CD4-positive, alpha-beta T cell (primary cell): ENCODE measurements around the gene PMPCB. TPM values are rescaled to one million over a fixed set of nuclear protein-coding genes. Genes with fewer than 3 reads are reported as not detected.

ENCODE experiments used
- ATAC-seq: fragments of 200-7000 bp; cut with Tn5 transposase; one replicate; pipeline ENCODE4 v1.10.0; 2022; ENCODE audit warnings: mild to moderate bottlenecking; ENCODE audit not compliant: poor library complexity
- CTCF ChIA-PET: fragments of 350-600 bp; sonication (Branson Sonifier 250); formaldehyde crosslinking; loops from one replicate; lab custom pipeline; 2021; ENCODE audit warnings: antibody characterized with exemption, inconsistent platforms; lab: Charles Lee
- POLR2A ChIA-PET: fragments of 350-600 bp; sonication (Branson Sonifier 250); formaldehyde crosslinking; loops from one replicate; lab custom pipeline; 2021; ENCODE audit warnings: antibody characterized with exemption, inconsistent platforms; lab: Charles Lee
- DNase-seq, 14 experiments: peaks; one replicate each; pipeline ENCODE4 v3.0.0-alpha.2; 2013 to 2020; ENCODE audit warnings: mixed read lengths in 2 of 14
- H3K27ac ChIP-seq, 2 donors: one replicate each; pipeline versions ENCODE4 v1.5.1 to v1.7.0; 2013; ENCODE audit warnings: low read length in 2 of 2, low read depth in 1 of 2, mild to moderate bottlenecking in 1 of 2
- H3K27me3 ChIP-seq, 2 experiments: 1 replicate in 1 of 2; 2 replicates in 1 of 2; pipeline versions ENCODE4 v1.6.1 to v1.7.0; 2013; ENCODE audit warnings: low read length in 2 of 2, control low read depth in 1 of 2, mild to moderate bottlenecking in 1 of 2, moderate library complexity in 1 of 2; ENCODE audit not compliant: insufficient read depth in 2 of 2, control insufficient read depth in 1 of 2
- H3K36me3 ChIP-seq: one replicate; pipeline ENCODE4 v1.6.1; 2013; ENCODE audit warnings: low read length, control low read depth; ENCODE audit not compliant: insufficient read depth
- H3K4me1 ChIP-seq: one replicate; pipeline ENCODE4 v1.6.1; 2013; ENCODE audit warnings: low read length, control low read depth; ENCODE audit not compliant: insufficient read depth
- H3K4me3 ChIP-seq: one replicate; pipeline ENCODE4 v1.5.1; 2013; ENCODE audit warnings: mild to moderate bottlenecking, low read length, moderate library complexity
- H3K9me3 ChIP-seq, 2 experiments: 1 replicate in 1 of 2; 2 replicates in 1 of 2; pipeline versions ENCODE4 v1.6.1 to v1.7.0; 2013; ENCODE audit warnings: low read length in 2 of 2, mild to moderate bottlenecking in 2 of 2, control low read depth in 1 of 2, moderate library complexity in 1 of 2; ENCODE audit not compliant: control insufficient read depth in 1 of 2, insufficient read depth in 1 of 2
- H3K27ac Mint-ChIP-seq: one replicate; pipeline ENCODE4 v1.8.0; 2020; ENCODE audit warnings: mixed read lengths
- H3K27me3 Mint-ChIP-seq: one replicate; pipeline ENCODE4 v1.8.0; 2021; ENCODE audit warnings: mixed read lengths
- H3K36me3 Mint-ChIP-seq: one replicate; pipeline ENCODE4 v1.8.0; 2021; ENCODE audit warnings: low read depth, mixed read lengths
- H3K4me1 Mint-ChIP-seq: one replicate; pipeline ENCODE4 v1.8.0; 2021; ENCODE audit warnings: low read depth, mixed read lengths
- H3K4me3 Mint-ChIP-seq: one replicate; pipeline ENCODE4 v1.8.0; 2020; ENCODE audit warnings: mild to moderate bottlenecking, mixed read lengths
- H3K9me3 Mint-ChIP-seq: one replicate; pipeline ENCODE4 v1.8.0; 2020; ENCODE audit warnings: mixed read lengths
- intact Hi-C, 2 experiments: fragments of 100-400 bp; cut with DNase I in 1 of 2; cut with micrococcal nuclease in 1 of 2; formaldehyde crosslinking; loops; one replicate each; pipeline versions ENCODE4 v1.15.1 to v1.9.0; 2023 to 2025; cut with DNase I, micrococcal nuclease
- total RNA-seq, 174 experiments: library from RNA in 2 of 174; stranded (reverse) in 2 of 174; gene quantifications; one replicate each; pipeline ENCODE4 v1.2.3 and lab custom pipeline; 2021 to 2026
- TF ChIP-seq, protein P1 (sequence below): fragments of 200-600 bp; IDR thresholded peaks from one replicate; pipeline ENCODE4 v1.8.0; 2022; ENCODE audit warnings: antibody characterized with exemption, mild to moderate bottlenecking

The PMPCB gene
- total RNA-seq, 2 experiments from 2014 or later: 101 to 103 TPM

DNA sequence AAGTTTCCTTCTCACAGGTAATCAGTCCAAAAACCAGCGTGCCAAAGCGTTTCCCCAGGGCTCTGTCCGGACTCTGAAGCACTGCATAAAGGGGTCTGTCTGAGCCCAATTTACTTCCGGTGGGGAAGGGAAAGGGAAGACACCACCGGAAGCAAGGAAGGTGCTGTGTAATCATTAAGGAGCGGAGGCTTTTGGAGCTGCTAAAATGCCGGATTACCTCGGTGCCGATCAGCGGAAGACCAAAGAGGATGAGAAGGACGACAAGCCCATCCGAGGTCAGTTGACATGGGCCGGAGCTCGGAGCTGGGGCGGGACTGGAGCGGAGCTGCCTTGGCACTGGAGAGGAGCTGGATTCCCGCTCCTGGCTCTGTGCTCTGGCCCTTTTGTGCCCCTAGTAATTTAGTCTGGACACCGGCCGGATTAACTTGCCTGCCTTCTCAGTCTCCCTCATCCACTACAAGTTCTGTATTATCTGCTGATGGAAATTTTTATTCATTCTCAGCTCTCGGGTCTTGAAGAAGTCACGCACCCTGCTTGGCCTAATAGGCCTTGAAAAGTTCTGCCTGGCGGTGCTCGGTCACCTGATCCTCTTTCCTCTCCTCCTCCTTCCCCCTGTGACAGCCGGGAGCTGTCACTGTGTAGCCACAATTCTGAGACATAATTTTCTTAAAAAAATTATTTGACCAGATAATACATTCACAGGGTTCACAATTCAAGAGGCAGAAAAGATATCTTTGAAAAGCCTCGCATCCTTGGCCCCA lies 50.5 kb downstream of the PMPCB start, which contains the start of gene PSMC2:
Gene PSMC2 (plus strand): TSS at position 137 of the 761 bp plus-strand sequence. CDS start 69 bp downstream, at position 206.
- TF ChIP-seq, protein P1, sequence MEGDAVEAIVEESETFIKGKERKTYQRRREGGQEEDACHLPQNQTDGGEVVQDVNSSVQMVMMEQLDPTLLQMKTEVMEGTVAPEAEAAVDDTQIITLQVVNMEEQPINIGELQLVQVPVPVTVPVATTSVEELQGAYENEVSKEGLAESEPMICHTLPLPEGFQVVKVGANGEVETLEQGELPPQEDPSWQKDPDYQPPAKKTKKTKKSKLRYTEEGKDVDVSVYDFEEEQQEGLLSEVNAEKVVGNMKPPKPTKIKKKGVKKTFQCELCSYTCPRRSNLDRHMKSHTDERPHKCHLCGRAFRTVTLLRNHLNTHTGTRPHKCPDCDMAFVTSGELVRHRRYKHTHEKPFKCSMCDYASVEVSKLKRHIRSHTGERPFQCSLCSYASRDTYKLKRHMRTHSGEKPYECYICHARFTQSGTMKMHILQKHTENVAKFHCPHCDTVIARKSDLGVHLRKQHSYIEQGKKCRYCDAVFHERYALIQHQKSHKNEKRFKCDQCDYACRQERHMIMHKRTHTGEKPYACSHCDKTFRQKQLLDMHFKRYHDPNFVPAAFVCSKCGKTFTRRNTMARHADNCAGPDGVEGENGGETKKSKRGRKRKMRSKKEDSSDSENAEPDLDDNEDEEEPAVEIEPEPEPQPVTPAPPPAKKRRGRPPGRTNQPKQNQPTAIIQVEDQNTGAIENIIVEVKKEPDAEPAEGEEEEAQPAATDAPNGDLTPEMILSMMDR: no peak
- Mint-ChIP-seq H3K9me3 (no peaks in the 10 kb centered on the region), H3K4me1 (peaks cover 78% of the 10 kb centered on the region), H3K27ac (peak within 1 kb of the TSS; percentile 96), H3K4me3 (peak within 1 kb of the TSS; percentile 100), H3K36me3 (peaks cover 48% of the 10 kb centered on the region), H3K27me3 (no peaks in the 10 kb centered on the region)
- Histone ChIP-seq H3K9me3 (no peaks in the 10 kb centered on the region), H3K4me1 (peaks cover 47% of the 10 kb centered on the region), H3K36me3 (peaks cover 19% of the 10 kb centered on the region), H3K4me3 (peak within 1 kb of the TSS; percentile 96), H3K27ac (peak within 1 kb of the TSS; percentile 81 to 92), H3K27me3 (no peaks in the 10 kb centered on the region)
- ATAC-seq (peak; percentile 55), DNase-seq (peak; percentile 69 to 93 (median 74))
- intact Hi-C loops: loop anchor here in 1 of 2 experiments (1.0 kb wide), 1 partner anchor 50 kb away; the partner anchor contains the start of gene PMPCB
- CTCF ChIA-PET: interaction anchor here (0.6 to 1.5 kb wide), 2 partner anchors 50 to 1571 kb away, joined by 3 to 4 read pairs; partner anchors contain the start of gene PMPCB
- POLR2A ChIA-PET: interaction anchor here (0.7 to 1.4 kb wide), 11 partner anchors 9 to 1595 kb away, joined by 3 to 7 read pairs (median 4); partner anchors contain the start of genes ARMC10, FBXL13, NAPEPLD and PMPCB

DNA sequence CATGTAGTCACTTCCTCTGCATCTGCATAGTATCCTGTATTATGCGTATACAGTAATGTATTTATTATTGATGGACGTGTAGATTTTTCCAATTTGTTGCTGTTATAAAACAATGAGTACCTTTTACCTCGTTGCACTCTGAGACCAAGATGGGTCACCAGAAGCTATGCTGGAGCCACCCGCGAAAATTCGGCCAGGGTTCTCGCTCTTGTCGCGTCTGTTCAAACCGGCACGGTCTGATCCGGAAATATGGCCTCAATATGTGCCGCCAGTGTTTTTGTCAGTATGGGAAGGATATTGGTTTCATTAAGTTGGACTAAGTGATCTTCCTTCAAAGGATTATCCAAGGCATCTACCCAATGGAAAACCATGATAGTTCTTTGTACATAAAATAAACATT lies 51.2 kb downstream of the PMPCB start:
- intact Hi-C loops: no loop called here
- TF ChIP-seq, protein P1: no peak
- DNase-seq (peak in 3 of 14 experiments; percentile 5 to 17 (median 16)), ATAC-seq (no peak)
- Histone ChIP-seq H3K36me3 (peaks cover 26% of the 10 kb centered on the region), H3K27ac (no peak overlapping the region), H3K27me3 (no peaks in the 10 kb centered on the region), H3K4me3 (peak overlapping the region; percentile 96), H3K9me3 (no peaks in the 10 kb centered on the region), H3K4me1 (peaks cover 41% of the 10 kb centered on the region)
- Mint-ChIP-seq H3K27ac (peak overlapping the region; percentile 96), H3K4me3 (peak overlapping the region; percentile 100), H3K4me1 (peaks cover 77% of the 10 kb centered on the region), H3K36me3 (peaks cover 55% of the 10 kb centered on the region), H3K9me3 (no peaks in the 10 kb centered on the region), H3K27me3 (no peaks in the 10 kb centered on the region)
- CTCF ChIA-PET: no interaction called here
- POLR2A ChIA-PET: interaction anchor here (1.1 to 1.3 kb wide), 4 partner anchors 36 to 1594 kb away, joined by 3 to 7 read pairs (median 4); partner anchors contain the start of genes ARMC10, FBXL13 and PMPCB

GRCh38 chr7:103348959-103349358 lies 51.7 kb downstream of the PMPCB start:
- intact Hi-C loops: no loop called here
- no peak for DNase-seq
- CTCF ChIA-PET: no interaction called here
- peak overlapping the region; percentile 96 for H3K27ac Mint-ChIP-seq
- H3K4me1 Mint-ChIP-seq: peaks cover 72% of the 10 kb centered on the region
- H3K36me3 Mint-ChIP-seq: peaks cover 55% of the 10 kb centered on the region
- no peaks in the 10 kb centered on the region for H3K9me3 ChIP-seq
- no peaks in the 10 kb centered on the region for H3K27me3 Mint-ChIP-seq
- no peak overlapping the region for H3K27ac ChIP-seq
- POLR2A ChIA-PET: interaction anchor here (1.1 kb wide), 1 partner anchor 1594 kb away, joined by 3 read pairs; no protein-coding TSS in a partner anchor
- peaks cover 30% of the 10 kb centered on the region for H3K36me3 ChIP-seq
- peaks cover 40% of the 10 kb centered on the region for H3K4me1 ChIP-seq
- H3K9me3 Mint-ChIP-seq: no peaks in the 10 kb centered on the region
- H3K4me3 Mint-ChIP-seq: peak overlapping the region; percentile 100
- H3K4me3 ChIP-seq: peak overlapping the region; percentile 96
- no peak for ATAC-seq
- TF ChIP-seq, protein P1: no peak
- H3K27me3 ChIP-seq: no peaks in the 10 kb centered on the region
